Dendritic cell treated with granulocyte-macrophage colony-stimulating factor and Interleukin-4, amounts not matched to agents 40 ng/mL and 50 ng/mL, for 4 days (primary cell): Measurements from ENCODE around the gene CCL22.
"Not testable (repeated sequence)": the region's sequence is repeated elsewhere in the genome, so short reads cannot be mapped to it uniquely, and the experiment has no call there.

Experiments
- H3K27ac Mint-ChIP-seq: one replicate; pipeline ENCODE4 v1.8.0; 2022; ENCODE audit warnings: mild to moderate bottlenecking, mixed read lengths
- H3K27me3 Mint-ChIP-seq: one replicate; pipeline ENCODE4 v1.8.0; 2022; ENCODE audit warnings: mild to moderate bottlenecking, mixed read lengths
- H3K36me3 Mint-ChIP-seq: one replicate; pipeline ENCODE4 v1.8.0; 2022; ENCODE audit warnings: low read depth, mixed read lengths
- H3K4me1 Mint-ChIP-seq: one replicate; pipeline ENCODE4 v1.8.0; 2022; ENCODE audit warnings: low read depth, mixed read lengths
- H3K4me3 Mint-ChIP-seq: one replicate; pipeline ENCODE4 v1.8.0; 2022; ENCODE audit warnings: mild to moderate bottlenecking, moderate library complexity, mixed read lengths
- H3K9me3 Mint-ChIP-seq: one replicate; pipeline ENCODE4 v1.8.0; 2022; ENCODE audit warnings: mixed read lengths
- intact Hi-C: fragments of 100-400 bp; cut with micrococcal nuclease; formaldehyde crosslinking; loops from one replicate; pipeline ENCODE4 v1.15.0; 2022

CCL22 gene

DNA sequence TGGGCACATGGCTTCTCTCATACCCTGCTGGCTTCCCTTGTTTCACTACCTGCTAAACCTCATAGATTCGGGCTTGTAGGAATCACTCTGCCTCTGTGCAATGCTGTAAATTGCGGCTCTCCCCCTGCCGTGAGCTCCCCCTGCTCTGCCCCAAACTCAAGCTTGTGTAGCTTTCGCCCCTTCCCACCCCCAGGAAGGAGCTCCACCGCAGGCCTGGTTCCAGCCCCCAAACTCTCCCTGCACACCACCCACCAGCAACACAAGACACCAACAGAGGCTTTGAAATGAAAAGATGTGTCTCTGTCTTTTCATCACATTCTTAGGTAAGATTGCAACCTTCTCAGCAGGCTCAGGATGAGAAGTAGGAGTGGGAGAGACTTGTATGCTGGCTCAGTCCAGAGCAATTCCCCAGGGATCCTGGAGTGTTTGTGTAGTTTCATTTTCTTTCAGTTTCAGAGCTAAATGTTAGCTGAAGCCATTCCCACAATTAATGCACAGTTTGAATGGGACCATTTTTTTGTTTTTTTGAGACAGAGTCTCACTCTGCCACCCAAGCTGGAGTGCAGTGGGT is 27.9 kb downstream of the CCL22 start:
- no peak overlapping the region for H3K27ac Mint-ChIP-seq
- H3K4me3 Mint-ChIP-seq, result no peak overlapping the region
- intact Hi-C loops, result no loop called here
- peaks cover 42% of the 10 kb centered on the region for H3K27me3 Mint-ChIP-seq
- H3K36me3 Mint-ChIP-seq, result no peaks in the 10 kb centered on the region
- H3K9me3 Mint-ChIP-seq, result no peaks in the 10 kb centered on the region
- H3K4me1 Mint-ChIP-seq, result peaks cover 32% of the 10 kb centered on the region

- no peak overlapping the region for H3K27ac Mint-ChIP-seq
- no peaks in the 10 kb centered on the region for H3K36me3 Mint-ChIP-seq
- peaks cover 50% of the 10 kb centered on the region for H3K27me3 Mint-ChIP-seq
- H3K4me1 Mint-ChIP-seq, result peaks cover 26% of the 10 kb centered on the region
- intact Hi-C loops, result no loop called here
- no peak overlapping the region for H3K4me3 Mint-ChIP-seq
- H3K9me3 Mint-ChIP-seq, result no peaks in the 10 kb centered on the region
Observed at GRCh38 chr16:57387598-57388354, 29.2 kb downstream of the CCL22 start.

- no peaks in the 10 kb centered on the region for H3K9me3 Mint-ChIP-seq
- no peak overlapping the region for H3K4me3 Mint-ChIP-seq
- H3K27ac Mint-ChIP-seq, result no peak overlapping the region
- intact Hi-C loops, result no loop called here
- peaks cover 53% of the 10 kb centered on the region for H3K27me3 Mint-ChIP-seq
- peaks cover 19% of the 10 kb centered on the region for H3K4me1 Mint-ChIP-seq
- H3K36me3 Mint-ChIP-seq, result no peaks in the 10 kb centered on the region
Observed at GRCh38 chr16:57388359-57389086, 29.9 kb downstream of the CCL22 start.

DNA sequence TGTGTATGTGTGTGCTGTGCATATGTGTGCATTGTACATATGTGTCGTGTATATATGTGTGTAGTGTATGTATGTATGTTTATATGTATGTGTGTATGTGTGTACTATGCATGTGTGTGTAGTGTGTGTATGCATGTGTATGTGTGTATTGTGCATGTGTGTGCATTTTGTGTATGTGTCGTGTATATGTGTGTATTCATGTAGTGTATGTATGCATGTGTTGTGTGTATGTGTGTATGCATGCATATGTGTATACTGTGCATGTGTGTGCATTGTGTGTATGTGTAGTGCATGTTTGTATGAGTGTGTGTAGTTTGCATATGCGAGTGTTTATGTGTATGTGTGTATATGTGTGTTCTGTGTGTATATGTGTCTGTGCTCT is 30.5 kb downstream of the CCL22 start:
- peaks cover 13% of the 10 kb centered on the region for H3K4me1 Mint-ChIP-seq
- no peak overlapping the region for H3K4me3 Mint-ChIP-seq
- H3K36me3 Mint-ChIP-seq, result no peaks in the 10 kb centered on the region
- peaks cover 57% of the 10 kb centered on the region for H3K27me3 Mint-ChIP-seq
- no peaks in the 10 kb centered on the region for H3K9me3 Mint-ChIP-seq
- H3K27ac Mint-ChIP-seq, result no peak overlapping the region
- intact Hi-C loops, result no loop called here

GRCh38 chr16:57390636-57391295 is 32.2 kb downstream of the CCL22 start:
- intact Hi-C loops, result no loop called here
- H3K27ac Mint-ChIP-seq, result no peak overlapping the region
- H3K27me3 Mint-ChIP-seq, result peaks cover 56% of the 10 kb centered on the region
- no peak overlapping the region for H3K4me3 Mint-ChIP-seq
- peaks cover 5% of the 10 kb centered on the region for H3K4me1 Mint-ChIP-seq
- no peaks in the 10 kb centered on the region for H3K9me3 Mint-ChIP-seq
- no peaks in the 10 kb centered on the region for H3K36me3 Mint-ChIP-seq

- no peaks in the 10 kb centered on the region for H3K36me3 Mint-ChIP-seq
- no peak overlapping the region for H3K4me3 Mint-ChIP-seq
- H3K9me3 Mint-ChIP-seq, result no peaks in the 10 kb centered on the region
- intact Hi-C loops, result no loop called here
- peaks cover 56% of the 10 kb centered on the region for H3K27me3 Mint-ChIP-seq
- H3K4me1 Mint-ChIP-seq, result peaks cover 6% of the 10 kb centered on the region
- H3K27ac Mint-ChIP-seq, result no peak overlapping the region
Observed at GRCh38 chr16:57391300-57391699, 32.7 kb downstream of the CCL22 start.

DNA sequence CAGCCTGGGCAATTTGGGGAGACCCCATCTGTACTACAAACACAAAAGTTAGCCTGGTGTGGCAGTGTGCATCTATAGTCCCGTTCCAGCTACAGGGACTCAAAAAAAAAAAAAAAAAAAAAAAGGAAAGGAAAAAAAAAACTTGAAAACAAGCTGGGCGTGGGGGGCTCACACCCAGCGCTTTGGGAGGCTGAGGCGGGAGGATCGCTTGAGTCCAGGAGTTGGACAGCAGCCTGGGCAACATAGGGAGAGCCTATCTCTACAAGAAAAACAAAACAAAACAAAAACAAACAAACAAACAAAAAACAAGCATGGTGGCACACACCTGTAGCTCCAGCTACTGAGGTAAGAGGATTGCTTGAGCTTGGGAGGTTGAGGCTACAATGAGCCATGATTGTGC is 33.1 kb downstream of the CCL22 start:
- H3K4me1 Mint-ChIP-seq, result peaks cover 10% of the 10 kb centered on the region
- H3K36me3 Mint-ChIP-seq, result no peaks in the 10 kb centered on the region
- H3K27ac Mint-ChIP-seq, result no peak overlapping the region
- H3K9me3 Mint-ChIP-seq, result no peaks in the 10 kb centered on the region
- H3K27me3 Mint-ChIP-seq, result peaks cover 57% of the 10 kb centered on the region
- intact Hi-C loops, result no loop called here
- no peak overlapping the region for H3K4me3 Mint-ChIP-seq

DNA sequence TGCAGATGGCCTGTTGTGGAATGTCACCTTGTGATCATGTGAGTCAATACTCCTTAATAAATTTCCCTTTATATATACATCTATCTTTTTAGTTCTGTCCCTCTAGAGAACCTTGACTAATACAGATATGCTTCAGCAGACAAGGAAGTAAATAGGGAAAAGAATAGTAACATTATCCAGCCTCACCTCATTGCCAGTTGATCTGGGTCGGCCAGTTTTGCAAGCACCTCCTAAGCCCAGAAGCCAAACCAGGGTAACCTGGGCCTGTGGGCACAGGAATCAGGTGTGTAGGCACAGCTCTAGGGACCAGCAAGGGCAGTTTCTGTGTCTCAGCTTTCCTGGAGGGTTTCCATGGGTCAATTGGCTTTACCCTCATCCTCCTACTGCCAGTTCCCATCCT is 34.1 kb downstream of the CCL22 start:
- Mint-ChIP-seq H3K27ac (no peak overlapping the region), H3K4me3 (no peak overlapping the region), H3K36me3 (no peaks in the 10 kb centered on the region), H3K27me3 (peaks cover 52% of the 10 kb centered on the region), H3K9me3 (no peaks in the 10 kb centered on the region), H3K4me1 (peaks cover 11% of the 10 kb centered on the region)
- intact Hi-C loops, result no loop called here

- H3K27ac Mint-ChIP-seq, result no peak overlapping the region
- no peak overlapping the region for H3K4me3 Mint-ChIP-seq
- H3K36me3 Mint-ChIP-seq, result no peaks in the 10 kb centered on the region
- intact Hi-C loops, result no loop called here
- H3K27me3 Mint-ChIP-seq, result peaks cover 46% of the 10 kb centered on the region
- H3K9me3 Mint-ChIP-seq, result no peaks in the 10 kb centered on the region
- peaks cover 11% of the 10 kb centered on the region for H3K4me1 Mint-ChIP-seq
Observed at GRCh38 chr16:57394444-57394843, 35.9 kb downstream of the CCL22 start.

DNA sequence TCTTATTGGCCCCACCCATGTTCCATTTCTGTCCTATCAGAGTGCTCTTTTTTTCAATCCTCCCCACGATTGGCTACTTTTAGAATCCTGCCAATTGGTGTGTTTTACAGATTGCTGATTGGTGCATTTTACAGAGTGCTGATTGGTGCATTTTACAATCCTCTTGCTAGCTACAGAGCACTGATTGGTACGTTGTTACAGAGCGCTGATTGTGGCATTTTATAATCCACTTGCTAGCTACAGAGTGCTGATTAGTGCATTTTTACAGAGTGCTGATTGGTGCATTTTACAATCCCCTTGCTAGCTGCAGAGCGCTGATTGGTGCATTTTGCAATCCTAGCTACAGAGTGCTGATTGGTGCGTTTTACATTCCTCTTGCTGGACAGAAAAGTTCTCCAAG is 36.4 kb downstream of the CCL22 start:
- intact Hi-C loops, result no loop called here
- Mint-ChIP-seq H3K9me3 (no peaks in the 10 kb centered on the region), H3K36me3 (no peaks in the 10 kb centered on the region)

GRCh38 chr16:57396786-57397185 is 38.2 kb downstream of the CCL22 start:
- Mint-ChIP-seq H3K36me3 (no peaks in the 10 kb centered on the region), H3K27me3 (peaks cover 35% of the 10 kb centered on the region), H3K27ac (no peak overlapping the region), H3K9me3 (no peaks in the 10 kb centered on the region), H3K4me3 (no peak overlapping the region), H3K4me1 (peaks cover 11% of the 10 kb centered on the region)
- intact Hi-C loops, result no loop called here

More for the DNA sequence above, 36.4 kb downstream of the CCL22 start:
- Mint-ChIP-seq H3K27ac (no peak overlapping the region), H3K4me3 (no peak overlapping the region), H3K4me1 (peaks cover 11% of the 10 kb centered on the region), H3K27me3 (peaks cover 44% of the 10 kb centered on the region)

DNA sequence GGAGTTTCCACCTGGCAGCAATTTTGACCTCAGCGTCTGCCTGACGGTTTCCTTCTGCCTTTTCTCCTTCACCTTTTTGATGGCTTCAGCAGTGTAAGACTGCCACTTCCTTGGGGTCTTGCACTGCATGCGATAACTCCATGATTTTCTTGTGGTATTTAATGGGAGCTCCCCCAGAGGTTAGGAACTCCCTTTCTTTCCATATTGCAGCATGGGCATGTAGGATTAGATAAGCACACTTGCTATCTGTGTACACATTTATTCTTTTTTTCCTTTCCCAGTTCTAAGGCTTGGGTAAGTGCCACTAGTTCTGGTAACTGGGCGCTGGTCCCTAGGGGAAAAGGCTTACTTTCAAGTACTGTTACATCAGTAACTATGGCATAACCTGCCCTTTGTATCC is 38.9 kb downstream of the CCL22 start:
- Mint-ChIP-seq H3K27me3 (peaks cover 30% of the 10 kb centered on the region), H3K4me1 (peaks cover 11% of the 10 kb centered on the region)
- intact Hi-C loops, H3K27ac Mint-ChIP-seq, H3K4me3 Mint-ChIP-seq, H3K36me3 Mint-ChIP-seq, H3K9me3 Mint-ChIP-seq: not testable (repeated sequence)

DNA sequence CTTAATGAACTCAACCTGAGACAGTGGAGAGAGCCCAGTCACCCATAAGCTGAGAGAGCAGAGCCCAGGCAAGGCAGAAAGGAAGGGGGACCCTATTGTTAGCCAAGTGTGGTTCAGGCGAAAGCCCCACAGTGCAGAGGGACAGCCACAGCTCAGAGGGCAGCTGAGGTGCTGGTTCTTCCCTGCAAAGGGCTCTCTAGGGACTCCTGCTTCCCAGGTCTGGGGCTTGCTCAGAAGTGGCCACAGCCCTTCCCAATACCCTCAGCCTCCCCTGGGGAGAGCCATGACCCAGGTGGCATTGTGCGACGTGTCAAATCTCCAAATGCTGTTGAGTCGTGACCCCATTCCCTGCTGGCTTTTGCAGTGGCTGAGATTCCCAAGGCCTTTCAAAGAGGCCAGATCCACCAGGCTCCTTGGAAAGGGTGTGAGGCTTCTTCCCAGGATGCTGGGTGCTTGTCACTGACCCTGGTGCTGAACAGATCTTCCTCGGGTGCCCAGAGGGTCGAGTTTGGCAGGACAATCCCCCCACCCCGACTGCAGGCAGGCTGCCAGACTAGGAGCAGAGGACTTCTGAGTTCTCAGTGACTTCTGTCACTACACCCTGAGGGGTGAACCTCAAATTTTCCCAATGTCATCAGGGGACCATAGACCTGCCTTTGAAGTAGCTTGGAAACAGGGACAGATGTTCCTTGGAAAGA is 43.5 kb downstream of the CCL22 start:
- H3K27ac Mint-ChIP-seq, result no peak overlapping the region
- H3K27me3 Mint-ChIP-seq, result peaks cover 31% of the 10 kb centered on the region
- no peaks in the 10 kb centered on the region for H3K9me3 Mint-ChIP-seq
- intact Hi-C loops, result no loop called here
- H3K4me3 Mint-ChIP-seq, result no peak overlapping the region
- peaks cover 18% of the 10 kb centered on the region for H3K4me1 Mint-ChIP-seq
- H3K36me3 Mint-ChIP-seq, result no peaks in the 10 kb centered on the region
